Urinary bladder (tissue), 4 donors: ENCODE data around the gene SH2B2. TPM values are rescaled to one million over a fixed set of nuclear protein-coding genes. Genes with fewer than 3 reads are reported as not detected.
"Not testable (repeated sequence)": the region's sequence is repeated elsewhere in the genome, so short reads cannot be mapped to it uniquely, and the experiment has no call there.

Experiments
- DNase-seq: peaks from one replicate; pipeline ENCODE4 v3.0.0-alpha.2; 2015; ENCODE audit errors: extremely low spot score
- H3K27ac ChIP-seq: one replicate; pipeline ENCODE4 v1.5.1; 2013; ENCODE audit warnings: low read depth, mild to moderate bottlenecking, moderate library complexity
- H3K36me3 ChIP-seq: one replicate; pipeline ENCODE4 v1.6.1; 2013; ENCODE audit warnings: mild to moderate bottlenecking, moderate library complexity; ENCODE audit not compliant: insufficient read depth
- H3K4me1 ChIP-seq: one replicate; pipeline ENCODE4 v1.6.1; 2013; ENCODE audit warnings: mild to moderate bottlenecking, moderate library complexity; ENCODE audit not compliant: insufficient read depth
- H3K4me3 ChIP-seq: one replicate; pipeline ENCODE4 v1.5.1; 2013; ENCODE audit warnings: low read depth, low read length
- WGBS: extraction: QIAGEN DNeasy Blood & Tissue Kit; methylation state at CpG from one replicate; pipeline ENCODE4 v1.1.7; 2013; 5-methylcytosine and 5-hydroxymethylcytosine counted together
- polyA plus RNA-seq: library from polyadenylated mRNA; stranded (reverse); fragments of 200-250 nt; gene quantifications from one replicate; pipeline ENCODE4 v1.2.3, GENCODE V29; 2013
- total RNA-seq: library from RNA; depleted of rRNA; stranded (reverse); fragments of >200 nt; gene quantifications from one replicate; pipeline ENCODE4 v1.2.3, GENCODE V29; 2014
- donor health status: healthy with polysubstance abuse.
- donor health status: healthy.

Gene SH2B2
- total and polyA plus RNA-seq, 2 donors, result 1.8 to 5.3 TPM

DNA sequence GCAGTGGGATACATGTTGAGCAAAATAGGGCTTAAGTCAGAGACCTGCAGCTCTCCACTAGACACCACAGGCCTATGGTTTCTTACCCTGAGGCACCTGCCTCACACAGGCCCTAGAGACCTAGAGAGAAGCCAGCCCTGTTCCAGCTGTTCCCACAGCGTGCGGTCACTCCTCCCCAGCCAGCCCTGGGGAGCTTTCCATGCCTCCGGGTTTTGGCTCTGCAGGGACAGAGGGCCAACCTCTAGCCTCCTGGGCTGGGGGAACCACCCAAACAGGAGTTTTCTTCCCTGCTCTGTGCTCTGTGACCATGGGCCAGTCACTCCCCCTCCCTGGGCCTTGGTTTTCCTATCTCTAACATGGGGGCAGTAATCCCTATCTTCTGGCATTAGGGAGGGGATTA, 33.0 kb downstream of the SH2B2 start:
- Histone ChIP-seq H3K36me3 (peaks cover 2% of the 10 kb centered on the region), H3K4me1 (no peaks in the 10 kb centered on the region), H3K4me3 (no peak overlapping the region), H3K27ac (no peak overlapping the region)
- DNase-seq, result no peak
- WGBS, result 91% methylated on average over 3 of the region's 3 CpGs

DNA sequence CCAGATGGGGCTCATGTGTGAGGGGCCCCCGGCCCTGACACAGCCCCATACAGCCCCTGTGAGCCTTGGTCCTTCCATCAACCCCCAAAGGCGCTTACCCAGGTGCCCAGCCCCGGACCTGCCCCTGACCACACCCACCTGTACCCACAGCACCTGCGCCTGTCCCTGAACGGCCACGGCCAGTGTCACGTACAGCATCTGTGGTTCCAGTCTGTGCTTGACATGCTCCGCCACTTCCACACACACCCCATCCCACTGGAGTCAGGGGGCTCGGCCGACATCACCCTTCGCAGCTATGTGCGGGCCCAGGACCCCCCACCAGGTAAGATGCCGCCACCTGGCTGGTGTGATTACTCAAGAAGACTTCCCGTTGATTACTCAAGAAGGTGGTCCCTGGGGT, 33.5 kb downstream of the SH2B2 start:
- peaks cover 2% of the 10 kb centered on the region for H3K36me3 ChIP-seq
- no peaks in the 10 kb centered on the region for H3K4me1 ChIP-seq
- H3K4me3 ChIP-seq, result no peak overlapping the region
- WGBS, result 97% methylated on average over 14 of the region's 14 CpGs
- H3K27ac ChIP-seq, result no peak overlapping the region
- no peak for DNase-seq

DNA sequence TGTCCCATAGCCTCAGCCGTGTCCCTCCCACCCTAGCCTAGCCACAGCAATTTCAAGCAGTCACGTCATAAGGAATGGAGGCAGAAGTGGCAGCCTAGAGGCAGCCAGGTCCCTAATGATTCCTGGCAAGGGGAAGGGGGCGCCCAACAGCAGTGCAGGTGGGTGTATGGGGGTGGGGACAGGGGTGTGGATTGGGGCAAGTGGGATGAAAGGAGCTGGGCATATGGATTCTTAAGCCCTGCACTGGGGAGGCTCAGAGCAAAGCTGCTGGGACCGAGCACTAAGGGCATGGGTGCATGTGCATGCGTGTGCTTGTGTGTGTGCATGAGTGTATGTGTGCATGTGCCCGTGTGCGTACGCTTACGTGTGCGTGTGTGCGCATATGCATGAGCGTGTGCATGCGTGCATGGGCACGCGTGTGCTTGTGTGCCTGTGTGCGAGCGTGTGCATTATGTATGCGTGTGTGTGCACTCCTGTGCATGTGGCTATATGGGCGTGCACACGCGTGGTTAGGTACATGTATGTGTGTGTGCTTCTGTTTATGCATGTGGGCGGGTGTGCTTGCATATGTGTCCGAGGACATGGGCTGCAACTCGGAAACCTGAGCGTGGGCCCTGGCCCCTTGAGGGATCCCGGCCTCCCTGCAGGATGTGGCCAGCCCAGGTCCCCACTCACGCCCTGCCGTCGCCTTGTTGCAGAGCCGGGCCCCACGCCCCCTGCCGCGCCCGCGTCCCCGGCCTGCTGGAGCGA, 34.1 kb downstream of the SH2B2 start:
- no peaks in the 10 kb centered on the region for H3K4me1 ChIP-seq
- H3K4me3 ChIP-seq, result no peak overlapping the region
- no peak overlapping the region for H3K27ac ChIP-seq
- DNase-seq, result no peak
- 78% methylated on average over 37 of the region's 37 CpGs for WGBS
- peaks cover 2% of the 10 kb centered on the region for H3K36me3 ChIP-seq

GRCh38 chr7:102321351-102322201, 34.9 kb downstream of the SH2B2 start:
- WGBS, result 34% methylated on average over 73 of the region's 73 CpGs
- H3K36me3 ChIP-seq, result peaks cover 2% of the 10 kb centered on the region
- no peak overlapping the region for H3K27ac ChIP-seq
- H3K4me3 ChIP-seq, result no peak overlapping the region
- no peaks in the 10 kb centered on the region for H3K4me1 ChIP-seq
- DNase-seq, result no peak

- 75% methylated on average over 8 of the region's 8 CpGs for whole genome bisulfite sequencing
- Histone ChIP-seq H3K27ac (no peak overlapping the region), H3K4me1 (no peaks in the 10 kb centered on the region), H3K4me3 (no peak overlapping the region), H3K36me3 (peaks cover 2% of the 10 kb centered on the region)
- no peak for DNase-seq
Observed at GRCh38 chr7:102322202-102322715, 35.6 kb downstream of the SH2B2 start.

DNA sequence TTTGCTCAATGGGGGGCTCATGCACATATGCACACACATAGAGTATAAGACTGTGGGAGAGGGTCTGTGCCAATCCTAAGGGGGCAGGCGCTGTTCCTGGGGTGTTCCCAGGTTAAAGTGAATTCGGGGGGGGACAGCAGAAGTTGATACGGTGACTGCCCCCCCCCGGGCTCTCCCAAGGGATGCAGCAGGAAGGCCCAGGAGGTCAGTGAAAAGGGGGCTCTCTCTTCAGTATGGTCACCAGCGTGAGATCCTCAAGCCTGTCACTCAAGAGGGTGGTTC, 37.2 kb downstream of the SH2B2 start:
- Histone ChIP-seq H3K36me3 (no peaks in the 10 kb centered on the region), H3K4me3 (no peak overlapping the region), H3K27ac (no peak overlapping the region), H3K4me1 (no peaks in the 10 kb centered on the region)
- DNase-seq, result no peak
- WGBS, result 89% methylated on average over 5 of the region's 5 CpGs

DNA sequence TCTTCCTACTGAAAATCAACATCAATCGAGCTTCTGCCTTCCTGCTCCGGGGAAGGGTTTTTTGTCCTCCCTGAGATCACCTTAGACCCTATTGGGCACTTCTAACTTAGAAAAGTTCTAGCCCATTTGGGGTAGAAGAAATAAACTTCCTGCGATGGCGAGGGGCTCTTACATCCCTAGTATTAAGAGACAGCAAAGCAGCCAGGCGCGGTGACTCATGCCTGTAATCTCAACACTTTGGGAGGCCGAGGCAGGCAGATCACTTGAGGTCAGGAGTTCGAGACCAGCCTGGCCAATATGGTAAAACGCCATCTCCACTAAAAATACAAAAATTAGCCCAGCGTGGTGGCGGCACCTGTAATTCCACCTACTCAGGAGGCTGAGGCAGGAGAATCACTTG, 38.4 kb downstream of the SH2B2 start:
- not testable (repeated sequence) for H3K4me3 ChIP-seq, H3K27ac ChIP-seq, DNase-seq, H3K36me3 ChIP-seq, H3K4me1 ChIP-seq
- WGBS, result 86% methylated on average over 11 of the region's 11 CpGs

DNA sequence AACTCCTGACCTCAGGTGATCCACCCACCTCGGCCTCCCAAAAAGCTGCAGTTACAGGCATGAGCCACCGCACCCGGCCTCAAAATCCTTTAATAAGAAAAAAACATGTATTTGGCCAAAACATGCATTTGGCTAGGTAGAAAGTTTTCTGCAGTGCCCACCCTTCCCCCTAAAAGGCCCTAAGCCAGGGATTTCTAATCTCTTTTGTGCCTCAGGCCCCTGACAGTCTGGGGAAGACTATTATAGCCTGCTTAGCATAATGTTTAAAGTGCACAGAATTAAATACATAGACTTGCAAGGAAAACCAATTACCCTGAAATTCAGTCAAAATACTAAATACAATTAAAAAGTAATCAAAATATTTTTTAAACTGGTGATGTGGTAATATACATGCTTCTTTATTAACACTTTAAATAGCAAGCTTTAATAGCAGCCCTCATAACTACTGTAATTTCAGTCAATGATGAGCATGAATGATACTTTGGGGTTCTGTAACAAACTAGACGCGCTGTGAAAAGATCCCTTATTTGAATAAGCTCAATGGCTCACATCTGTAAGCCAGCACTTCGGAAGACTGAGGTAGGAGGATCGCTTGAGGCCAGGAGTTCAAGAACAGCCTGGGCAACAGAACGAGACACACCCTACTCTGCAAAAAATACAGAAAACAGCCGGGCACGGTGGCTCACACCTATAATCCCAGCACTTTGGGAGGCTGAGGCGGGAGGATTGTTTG, 39.7 kb downstream of the SH2B2 start:
- Histone ChIP-seq H3K4me3 (no peak overlapping the region), H3K4me1 (no peaks in the 10 kb centered on the region), H3K27ac (no peak overlapping the region), H3K36me3 (no peaks in the 10 kb centered on the region)
- 86% methylated on average over 11 of the region's 11 CpGs for WGBS
- no peak for DNase-seq

DNA sequence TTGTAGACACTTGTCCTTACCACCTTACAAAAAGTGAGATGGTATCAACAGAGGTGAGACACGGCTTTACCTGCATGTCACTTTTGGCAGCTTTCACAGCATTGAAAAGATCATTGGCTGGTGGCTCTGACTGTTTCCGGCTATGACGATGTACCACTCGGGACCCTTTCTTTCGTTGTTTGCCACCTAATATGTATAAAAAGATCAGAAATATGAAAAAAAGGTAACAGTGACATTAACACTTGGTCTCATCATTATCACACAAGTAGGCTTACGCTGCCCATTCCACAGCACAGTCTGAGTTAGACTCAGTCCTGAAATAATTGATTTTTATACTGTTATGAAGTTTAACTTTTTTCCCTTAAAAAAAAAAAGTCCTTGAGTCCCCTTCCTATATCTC, 40.5 kb downstream of the SH2B2 start:
- H3K27ac ChIP-seq, H3K4me3 ChIP-seq, H3K36me3 ChIP-seq, H3K4me1 ChIP-seq, DNase-seq: not testable (repeated sequence)
- WGBS, result 80% methylated on average over 6 of the region's 6 CpGs

GRCh38 chr7:102328863-102329262, 42.2 kb downstream of the SH2B2 start:
- not testable (repeated sequence) for H3K27ac ChIP-seq, H3K4me1 ChIP-seq, H3K36me3 ChIP-seq, H3K4me3 ChIP-seq, DNase-seq
- WGBS, result 59% methylated on average over 4 of the region's 5 CpGs

DNA sequence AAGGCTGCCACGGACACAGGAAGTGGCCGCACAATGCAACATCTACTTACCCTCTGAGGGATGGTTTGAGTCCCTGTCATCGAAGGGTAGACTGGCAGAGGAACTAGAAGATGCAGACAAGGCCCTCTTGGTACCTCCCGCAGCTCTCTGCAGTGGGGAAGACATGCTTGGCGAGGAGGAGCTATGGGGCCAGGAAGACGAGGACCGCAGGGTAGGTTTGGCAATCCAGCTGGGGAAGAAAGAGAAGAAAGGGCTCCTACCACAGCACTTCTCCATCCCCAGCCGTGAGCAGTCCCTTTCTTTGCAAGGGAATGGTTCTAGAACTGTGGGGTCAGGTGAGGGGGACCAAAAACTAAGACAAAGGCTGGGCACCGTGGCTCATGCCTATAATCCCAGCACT, 42.7 kb downstream of the SH2B2 start:
- H3K36me3 ChIP-seq, DNase-seq, H3K4me3 ChIP-seq, H3K27ac ChIP-seq, H3K4me1 ChIP-seq: not testable (repeated sequence)
- 78% methylated on average over 9 of the region's 9 CpGs for WGBS

DNA sequence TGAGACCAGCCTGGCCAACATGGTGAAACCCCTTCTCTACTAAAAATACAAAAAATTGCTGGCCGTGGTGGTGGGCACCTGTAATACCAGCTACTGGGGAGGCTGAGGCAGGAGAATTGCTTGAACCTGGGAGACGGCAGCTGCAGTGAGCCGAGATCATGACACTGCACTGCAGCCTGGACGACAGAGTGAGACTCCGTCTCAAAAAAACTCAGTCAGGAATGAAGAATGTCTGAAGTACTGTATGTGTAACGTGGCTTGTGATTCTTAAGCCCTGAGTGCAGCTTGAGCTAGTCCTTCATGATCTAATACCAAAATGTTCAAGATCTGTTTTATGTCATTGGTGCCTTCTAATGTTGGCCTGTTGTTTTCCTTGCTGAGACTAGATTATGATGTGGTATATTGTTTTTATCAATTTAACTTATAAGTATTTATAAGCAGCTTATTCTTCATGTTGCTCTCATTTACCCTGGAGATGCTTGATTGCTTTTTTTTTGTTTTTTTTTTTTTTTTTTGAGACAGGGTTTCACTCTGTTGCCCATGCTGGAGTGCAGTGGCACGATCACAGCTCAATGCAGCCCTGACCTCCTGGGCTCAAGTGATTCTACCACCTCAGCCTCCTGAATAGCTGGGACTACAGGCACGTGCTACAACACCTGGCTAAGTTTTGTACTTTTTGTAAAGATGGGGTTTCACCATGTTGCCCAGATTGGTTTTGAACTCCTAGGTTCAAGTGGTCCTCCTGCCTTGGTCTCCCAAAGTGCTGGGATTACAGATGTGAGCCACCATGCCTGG, 44.2 kb downstream of the SH2B2 start:
- not testable (repeated sequence) for H3K4me3 ChIP-seq, H3K4me1 ChIP-seq, H3K36me3 ChIP-seq, DNase-seq, H3K27ac ChIP-seq
- WGBS, result 77% methylated on average over 8 of the region's 8 CpGs

DNA sequence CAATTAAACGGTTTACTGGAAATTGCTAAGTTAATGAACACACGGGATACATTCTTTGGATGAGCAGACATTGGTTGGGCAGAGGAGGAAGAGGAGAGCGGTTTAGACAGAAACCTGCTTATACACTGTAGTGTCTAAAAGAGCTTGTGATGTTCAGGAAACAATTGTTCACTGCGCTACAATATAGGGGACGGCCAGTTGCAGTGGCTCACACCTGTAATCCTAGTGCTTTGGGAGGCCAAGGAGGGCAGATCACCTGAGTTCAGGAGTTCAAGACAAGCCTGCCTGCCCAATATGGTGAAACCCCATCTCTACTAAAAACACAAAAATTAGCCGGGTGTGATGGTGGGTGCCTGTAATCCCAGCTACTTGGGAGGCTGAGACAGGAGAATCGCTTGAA, 48.9 kb downstream of the SH2B2 start:
- H3K27ac ChIP-seq, H3K4me3 ChIP-seq, H3K4me1 ChIP-seq, DNase-seq, H3K36me3 ChIP-seq: not testable (repeated sequence)
- 79% methylated on average over 7 of the region's 7 CpGs for WGBS
